HG03558 (cell line): ENCODE data around the gene GALK1.
"Not testable (repeated sequence)": the region's sequence is repeated elsewhere in the genome, so short reads cannot be mapped to it uniquely, and the experiment has no call there.

Experiments
- ATAC-seq: cut with Tn5 transposase; IDR thresholded peaks from one replicate; pipeline ENCODE4 v1.9.1; 2021; ENCODE audit warnings: moderate number of reproducible peaks; ENCODE audit not compliant: unreplicated experiment; ENCODE audit errors: extremely low read depth

GALK1 gene

GRCh38 chr17:75764711-75765421 lies at the start of gene GALK1:
GALK1 (minus strand) TSS chr17:75765192; CDS start chr17:75765136, 56 bp downstream.
- ATAC-seq, result no peak

DNA sequence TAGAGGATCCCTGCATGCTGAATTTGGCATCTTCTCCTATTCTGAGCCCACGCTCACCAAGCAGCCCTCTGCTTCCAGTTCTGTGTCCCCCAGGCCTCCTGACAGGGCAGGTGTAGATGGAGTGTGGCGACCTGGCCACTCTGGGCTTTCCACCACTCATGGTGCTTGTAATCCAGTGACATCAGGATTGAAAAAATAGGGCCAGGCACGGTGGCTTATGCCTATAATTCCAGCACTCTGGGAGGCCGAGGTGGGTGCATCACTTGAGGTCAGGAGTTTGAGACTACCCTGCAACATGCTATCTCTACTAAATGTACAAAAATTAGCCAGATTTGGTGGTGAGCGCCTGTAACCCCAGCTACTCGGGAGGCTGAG lies 49.0 kb upstream of the GALK1 start:
- ATAC-seq, result no peak

DNA sequence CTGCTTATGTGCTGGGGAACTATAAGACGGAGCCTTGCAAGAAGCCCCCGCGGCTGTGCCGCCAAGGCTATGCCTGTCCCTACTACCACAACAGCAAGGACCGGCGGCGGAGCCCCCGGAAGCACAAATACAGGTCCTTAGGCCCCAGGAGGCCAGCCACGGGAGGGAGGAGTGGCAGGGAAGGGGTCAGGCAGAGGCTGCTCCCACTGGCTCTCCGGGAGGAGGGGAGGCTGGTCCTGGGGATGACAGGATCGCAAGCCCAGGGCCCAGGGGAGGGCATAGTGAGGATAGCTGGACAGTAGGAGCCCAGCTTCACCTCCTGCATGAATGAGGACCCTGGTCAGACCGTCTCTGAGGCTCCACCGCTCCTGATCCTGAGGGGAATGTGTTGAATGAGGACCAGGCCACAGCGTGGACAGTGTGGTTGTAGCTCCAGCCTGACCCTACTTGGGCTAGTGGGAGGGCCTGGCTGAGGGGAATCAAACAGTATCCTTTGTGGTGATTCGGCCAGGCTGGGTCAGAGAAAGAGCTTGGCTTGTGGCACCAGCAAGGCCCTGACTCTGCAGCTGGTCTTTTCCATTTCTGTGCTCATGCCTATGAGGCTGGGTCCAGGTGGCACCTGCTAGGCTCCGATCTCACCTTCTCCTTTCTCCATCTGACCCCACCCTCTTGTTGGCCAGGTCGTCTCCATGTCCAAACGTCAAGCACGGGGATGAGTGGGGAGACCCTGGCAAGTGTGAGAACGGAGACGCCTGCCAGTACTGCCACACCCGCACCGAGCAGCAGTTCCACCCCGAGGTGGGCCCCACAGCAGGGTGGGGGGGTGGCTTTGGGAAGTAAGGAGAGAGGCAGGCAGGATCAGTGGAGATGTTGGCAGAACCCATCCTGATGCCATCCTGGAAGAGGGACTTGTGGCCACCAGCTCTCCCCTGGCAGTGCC lies 48.4 kb upstream of the GALK1 start:
- no peak for ATAC-seq

DNA sequence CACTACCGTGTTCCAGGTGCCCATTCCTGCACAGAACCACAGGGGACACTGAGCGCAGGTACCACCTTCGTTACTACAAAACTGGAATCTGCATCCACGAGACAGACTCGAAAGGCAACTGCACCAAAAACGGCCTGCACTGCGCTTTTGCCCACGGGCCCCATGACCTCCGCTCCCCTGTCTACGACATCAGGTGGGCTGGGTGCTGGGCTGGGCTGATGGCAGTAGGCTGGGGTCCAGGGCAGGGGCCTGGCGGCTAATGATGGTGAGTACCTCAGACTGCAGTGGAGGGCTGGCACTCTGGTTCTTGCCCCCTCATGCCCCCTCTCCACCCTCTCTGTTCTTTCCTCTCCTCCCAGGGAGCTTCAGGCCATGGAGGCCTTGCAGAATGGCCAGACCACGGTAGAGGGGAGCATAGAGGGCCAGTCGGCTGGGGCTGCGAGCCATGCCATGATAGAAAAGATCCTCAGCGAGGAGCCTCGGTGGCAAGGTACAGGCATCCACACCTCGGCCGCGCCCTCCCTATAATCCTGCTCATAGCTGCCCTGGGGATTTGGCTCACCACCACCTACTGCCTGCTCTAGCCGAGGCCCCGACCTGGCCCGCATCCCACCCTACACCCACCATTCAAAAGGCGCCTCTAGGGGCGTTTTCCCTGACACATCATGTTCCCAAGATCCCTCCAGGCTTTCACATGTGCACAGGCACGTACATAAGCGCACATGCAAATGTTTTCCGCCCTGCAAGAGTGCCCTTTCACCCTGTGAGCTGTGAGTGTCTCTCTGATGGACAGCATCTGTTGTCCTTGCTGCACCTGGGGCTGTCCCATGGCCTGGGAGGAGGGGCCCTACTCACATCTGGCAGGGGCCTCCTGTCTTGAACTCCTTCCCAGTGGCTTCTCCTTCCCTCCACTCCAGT lies 47.4 kb upstream of the GALK1 start:
- ATAC-seq, result no peak

- no peak for ATAC-seq
Observed at GRCh38 chr17:75811174-75811573, 46.2 kb upstream of the GALK1 start.

- not testable (repeated sequence) for ATAC-seq
Observed at GRCh38 chr17:75810756-75811155, 45.8 kb upstream of the GALK1 start.

- ATAC-seq, result no peak
Observed at GRCh38 chr17:75810216-75810615, 45.2 kb upstream of the GALK1 start.

DNA sequence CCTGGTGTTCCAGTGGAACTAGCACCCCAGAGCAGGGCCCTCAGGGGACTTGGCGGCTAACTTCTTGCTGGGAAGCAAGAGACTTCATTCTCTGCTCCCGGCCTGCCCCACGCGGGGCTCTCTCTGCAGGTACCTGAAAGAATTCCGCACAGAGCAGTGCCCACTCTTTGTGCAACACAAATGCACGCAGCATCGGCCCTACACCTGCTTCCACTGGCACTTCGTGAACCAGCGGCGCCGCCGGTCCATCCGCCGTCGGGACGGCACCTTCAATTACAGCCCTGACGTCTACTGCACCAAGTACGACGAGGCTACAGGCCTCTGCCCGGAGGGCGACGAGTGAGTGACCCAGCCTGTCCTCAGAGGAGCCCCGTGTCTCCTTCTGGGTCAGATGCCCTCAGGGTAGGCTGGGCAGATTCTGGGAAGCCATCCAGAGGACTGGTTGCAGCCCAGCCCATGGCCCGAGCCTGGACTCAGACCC lies 44.7 kb upstream of the GALK1 start:
- no peak for ATAC-seq

DNA sequence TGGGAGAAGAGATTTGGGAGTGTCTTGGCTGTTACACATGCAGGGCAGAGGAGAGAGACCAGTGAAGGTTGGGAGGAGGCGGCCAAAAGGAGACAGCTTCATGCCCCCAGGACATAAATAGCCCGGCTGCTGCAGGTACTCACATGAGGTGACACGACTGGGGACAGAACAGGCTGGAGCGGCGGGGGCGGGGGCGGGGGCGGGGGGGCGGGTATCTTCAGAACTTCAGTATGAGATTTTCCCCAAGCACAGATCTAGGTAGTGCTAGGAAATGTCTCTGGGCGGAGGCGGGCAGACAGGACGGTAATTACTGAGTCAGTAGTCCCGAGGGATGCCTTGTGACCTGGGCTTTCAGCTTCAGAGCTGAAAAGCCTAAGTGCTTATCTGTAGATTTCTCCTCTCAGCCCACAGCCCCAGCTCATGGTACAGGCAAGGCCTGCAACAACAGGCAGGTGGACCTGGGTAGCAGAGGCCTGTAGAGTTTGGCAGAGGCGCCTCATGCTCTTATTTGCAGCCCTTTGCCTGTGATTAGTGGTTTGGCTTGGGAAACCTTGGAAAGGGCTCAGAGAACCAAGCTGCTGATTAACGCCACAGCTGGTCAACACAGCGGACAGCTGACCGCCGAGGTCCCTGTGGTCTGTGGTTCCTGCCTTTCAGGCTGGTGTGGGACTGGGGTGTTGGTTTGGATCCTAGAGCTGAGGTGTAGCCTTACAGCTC lies 44.1 kb upstream of the GALK1 start:
- ATAC-seq, result no peak

- ATAC-seq, result no peak
Observed at GRCh38 chr17:75808549-75808904, 43.5 kb upstream of the GALK1 start.

GRCh38 chr17:75807861-75808260 lies 42.9 kb upstream of the GALK1 start:
- ATAC-seq, result no peak

DNA sequence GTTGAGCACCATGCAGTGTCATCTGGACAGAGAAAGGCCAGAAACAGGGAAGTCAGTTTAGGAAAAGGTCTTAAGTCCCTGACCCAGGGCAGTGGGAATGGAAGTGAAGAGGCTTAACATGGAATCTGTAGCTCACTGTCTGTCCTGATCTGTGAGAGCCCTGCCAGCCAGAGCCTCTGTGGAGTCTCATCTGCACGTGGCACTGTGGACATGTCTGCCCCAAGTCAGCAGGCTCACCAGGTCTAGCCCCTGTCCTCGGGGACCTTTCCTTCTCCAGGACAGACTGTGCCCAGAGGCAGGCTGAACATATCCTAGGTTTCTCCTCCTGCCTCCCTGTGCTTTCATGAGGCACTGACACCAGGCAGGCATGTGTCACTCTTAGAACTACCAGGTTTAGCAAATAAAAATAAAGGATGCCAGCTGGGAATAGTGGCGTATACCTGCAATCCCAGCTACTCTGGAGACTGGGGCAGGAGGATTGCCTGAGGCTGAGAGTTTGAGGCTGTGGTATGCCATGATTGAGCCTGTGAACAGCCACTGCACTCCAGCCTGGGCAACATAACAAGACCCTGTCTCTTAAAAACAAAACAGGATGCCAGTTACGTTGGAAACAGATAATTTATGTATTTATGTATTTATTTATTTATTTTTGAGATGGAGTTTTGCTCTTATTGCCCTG lies 42.0 kb upstream of the GALK1 start:
- ATAC-seq, result no peak

GRCh38 chr17:75803883-75804282 lies 38.9 kb upstream of the GALK1 start:
- no peak for ATAC-seq

GRCh38 chr17:75799402-75799801 lies 34.4 kb upstream of the GALK1 start:
- ATAC-seq, result no peak

GRCh38 chr17:75795820-75796607 lies 31.0 kb upstream of the GALK1 start:
- no peak for ATAC-seq

DNA sequence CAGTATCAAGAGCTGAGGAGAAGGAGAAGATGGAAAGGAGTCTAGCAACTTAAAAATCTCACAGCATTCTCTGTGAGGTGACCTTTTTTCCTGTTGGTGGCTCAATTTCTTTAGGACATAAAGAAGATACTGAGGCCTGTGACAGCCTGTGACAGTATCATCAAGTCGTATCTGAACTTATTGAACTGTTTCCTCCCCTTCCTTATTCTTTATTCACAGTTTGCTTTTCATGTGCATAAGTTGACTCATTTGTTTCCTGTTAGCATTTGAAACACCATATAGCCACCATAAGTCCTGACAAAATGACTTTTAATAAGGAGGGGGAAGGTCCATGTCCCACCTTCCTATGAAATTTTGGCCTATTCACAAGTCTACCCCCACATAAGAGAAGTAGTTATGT lies 28.5 kb upstream of the GALK1 start:
- no peak for ATAC-seq

DNA sequence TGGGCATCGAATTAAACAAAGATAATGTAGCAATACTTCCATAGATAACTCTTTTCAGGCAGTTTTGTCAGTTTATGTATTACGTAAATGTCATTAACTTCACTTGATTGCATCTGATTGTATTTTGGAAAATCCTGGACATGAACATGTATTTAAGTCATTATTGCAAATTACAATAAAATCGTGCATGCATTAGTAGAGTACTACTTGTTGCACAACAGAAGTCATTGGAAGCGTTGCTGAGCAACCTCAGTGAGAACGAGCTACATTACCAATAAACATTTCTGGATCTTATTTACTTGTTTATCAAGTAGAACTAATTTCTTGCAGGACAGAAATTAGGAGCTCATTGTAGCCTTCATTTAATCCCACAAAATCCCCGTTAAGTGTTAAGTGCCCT lies 26.3 kb upstream of the GALK1 start:
- no peak for ATAC-seq
